Central memory CD8-positive, alpha-beta T cell (primary cell): ENCODE measurements around the gene SELENBP1.
"Not testable (repeated sequence)": the region's sequence is repeated elsewhere in the genome, so short reads cannot be mapped to it uniquely, and the experiment has no call there.

ENCODE experiments used
- ATAC-seq: fragments of 150-1000 bp; cut with Tn5 transposase; replicated peaks from 2 replicates; pipeline ENCODE4 v1.10.0; 2022; ENCODE audit warnings: mild to moderate bottlenecking, moderate FRiP score, moderate number of reproducible peaks; ENCODE audit not compliant: poor library complexity, severe bottlenecking; ENCODE audit errors: extremely low read depth
- DNase-seq, 2 donors: peaks; one replicate each; pipeline ENCODE4 v3.0.0; 2021; ENCODE audit warnings: low spot score in 2 of 2
- H3K27ac Mint-ChIP-seq: one replicate; pipeline ENCODE4 v1.8.0; 2022; ENCODE audit warnings: low read depth, mild to moderate bottlenecking, moderate library complexity, mixed read lengths
- H3K27me3 Mint-ChIP-seq: one replicate; pipeline ENCODE4 v1.8.0; 2022; ENCODE audit warnings: mixed read lengths
- H3K36me3 Mint-ChIP-seq: one replicate; pipeline ENCODE4 v1.8.0; 2022; ENCODE audit warnings: mild to moderate bottlenecking, moderate library complexity, mixed read lengths; ENCODE audit not compliant: insufficient read depth
- H3K4me1 Mint-ChIP-seq: one replicate; pipeline ENCODE4 v1.8.0; 2022; ENCODE audit warnings: mixed read lengths
- H3K4me3 Mint-ChIP-seq: one replicate; pipeline ENCODE4 v1.8.0; 2022; ENCODE audit warnings: mild to moderate bottlenecking, moderate library complexity, mixed read lengths
- H3K9me3 Mint-ChIP-seq: one replicate; pipeline ENCODE4 v1.8.0; 2022; ENCODE audit warnings: mixed read lengths

The SELENBP1 gene

DNA sequence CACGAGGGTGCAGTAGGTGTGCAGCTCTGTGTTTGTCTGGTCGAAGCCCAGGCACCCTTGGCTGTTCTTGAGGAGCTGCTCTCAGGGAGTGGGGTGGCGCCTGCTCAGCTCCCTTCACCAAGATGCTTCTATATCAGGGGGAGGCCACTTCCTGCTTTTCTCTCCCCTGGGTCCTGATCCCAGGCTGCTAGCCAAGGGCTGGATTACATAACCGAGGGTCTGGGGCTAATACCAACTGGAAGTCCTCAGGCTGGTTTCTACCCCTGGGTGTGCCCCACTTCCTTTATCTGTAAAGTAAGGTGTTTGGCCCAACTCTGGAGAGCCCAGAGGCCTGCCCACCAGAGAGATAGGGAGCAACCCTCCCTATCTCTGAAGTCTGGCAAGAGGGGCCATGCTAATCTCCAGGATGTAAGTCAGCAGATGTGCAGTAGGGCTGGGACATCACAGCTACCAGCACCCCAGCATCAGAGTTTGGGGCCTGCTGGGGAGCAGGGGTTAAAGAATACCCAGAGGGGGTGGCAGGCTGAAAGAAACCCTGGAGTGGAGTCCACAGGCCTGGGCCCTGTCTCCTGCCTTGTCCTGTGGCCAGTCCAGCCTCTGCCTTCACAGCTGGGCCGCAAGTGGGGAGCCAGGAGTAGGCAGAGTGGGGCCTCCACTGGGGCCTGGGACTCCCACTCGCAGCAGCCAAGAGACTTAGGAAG lies 2.1 kb downstream of the SELENBP1 start:
- ATAC-seq, result no peak
- Mint-ChIP-seq H3K27ac (no peak overlapping the region), H3K4me1 (no peaks in the 10 kb centered on the region), H3K9me3 (no peaks in the 10 kb centered on the region), H3K36me3 (no peaks in the 10 kb centered on the region), H3K27me3 (no peaks in the 10 kb centered on the region), H3K4me3 (no peak overlapping the region)
- no peak for DNase-seq

DNA sequence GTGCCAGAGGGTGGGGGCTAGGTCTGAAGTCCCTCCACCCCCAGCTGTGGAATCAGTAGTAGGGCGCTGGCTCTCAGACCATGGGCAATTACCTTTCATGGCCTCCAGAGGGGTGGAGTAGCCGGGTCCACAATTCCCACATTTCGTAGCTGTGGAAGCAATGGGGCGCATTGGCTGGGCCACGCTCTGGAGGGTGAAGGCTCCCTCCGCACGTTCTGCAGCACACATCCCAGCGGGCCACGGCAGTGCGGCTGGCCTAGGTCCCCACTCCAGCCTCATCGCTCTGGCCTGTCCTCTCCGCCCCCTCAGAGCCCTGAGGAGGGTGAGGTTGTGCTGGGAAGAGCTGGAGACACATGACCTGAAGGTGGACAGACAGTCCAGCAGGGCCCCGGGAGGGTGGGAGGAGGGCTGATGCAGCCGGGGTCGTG lies 2.9 kb downstream of the SELENBP1 start:
- ATAC-seq (no peak), DNase-seq (no peak)
- H3K9me3 Mint-ChIP-seq, result no peaks in the 10 kb centered on the region

DNA sequence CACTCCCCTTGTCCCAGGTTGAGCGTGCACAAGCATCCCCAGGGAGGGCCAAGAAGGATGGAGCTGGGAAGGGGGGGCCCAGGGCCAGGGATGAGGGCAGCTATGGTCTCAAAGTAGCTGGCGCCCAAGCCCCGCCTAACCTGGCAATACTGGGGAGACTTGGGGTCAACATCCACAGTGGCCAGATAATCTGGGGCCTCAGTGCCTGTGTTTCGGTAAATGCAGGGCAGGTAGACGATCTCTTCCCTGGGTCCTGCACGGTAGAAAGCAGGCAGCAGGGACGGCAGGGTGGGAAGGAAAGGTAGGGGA lies 3.2 kb downstream of the SELENBP1 start:
- no peak overlapping the region for H3K4me3 Mint-ChIP-seq
- DNase-seq (no peak), ATAC-seq (no peak)
- H3K27me3 Mint-ChIP-seq, result no peaks in the 10 kb centered on the region
- H3K36me3 Mint-ChIP-seq, result no peaks in the 10 kb centered on the region
- no peaks in the 10 kb centered on the region for H3K9me3 Mint-ChIP-seq
- no peaks in the 10 kb centered on the region for H3K4me1 Mint-ChIP-seq
- H3K27ac Mint-ChIP-seq, result no peak overlapping the region

More for the DNA sequence above, 2.9 kb downstream of the SELENBP1 start:
- H3K4me3 Mint-ChIP-seq, result no peak overlapping the region
- no peaks in the 10 kb centered on the region for H3K4me1 Mint-ChIP-seq
- no peaks in the 10 kb centered on the region for H3K36me3 Mint-ChIP-seq
- no peaks in the 10 kb centered on the region for H3K27me3 Mint-ChIP-seq
- no peak overlapping the region for H3K27ac Mint-ChIP-seq

DNA sequence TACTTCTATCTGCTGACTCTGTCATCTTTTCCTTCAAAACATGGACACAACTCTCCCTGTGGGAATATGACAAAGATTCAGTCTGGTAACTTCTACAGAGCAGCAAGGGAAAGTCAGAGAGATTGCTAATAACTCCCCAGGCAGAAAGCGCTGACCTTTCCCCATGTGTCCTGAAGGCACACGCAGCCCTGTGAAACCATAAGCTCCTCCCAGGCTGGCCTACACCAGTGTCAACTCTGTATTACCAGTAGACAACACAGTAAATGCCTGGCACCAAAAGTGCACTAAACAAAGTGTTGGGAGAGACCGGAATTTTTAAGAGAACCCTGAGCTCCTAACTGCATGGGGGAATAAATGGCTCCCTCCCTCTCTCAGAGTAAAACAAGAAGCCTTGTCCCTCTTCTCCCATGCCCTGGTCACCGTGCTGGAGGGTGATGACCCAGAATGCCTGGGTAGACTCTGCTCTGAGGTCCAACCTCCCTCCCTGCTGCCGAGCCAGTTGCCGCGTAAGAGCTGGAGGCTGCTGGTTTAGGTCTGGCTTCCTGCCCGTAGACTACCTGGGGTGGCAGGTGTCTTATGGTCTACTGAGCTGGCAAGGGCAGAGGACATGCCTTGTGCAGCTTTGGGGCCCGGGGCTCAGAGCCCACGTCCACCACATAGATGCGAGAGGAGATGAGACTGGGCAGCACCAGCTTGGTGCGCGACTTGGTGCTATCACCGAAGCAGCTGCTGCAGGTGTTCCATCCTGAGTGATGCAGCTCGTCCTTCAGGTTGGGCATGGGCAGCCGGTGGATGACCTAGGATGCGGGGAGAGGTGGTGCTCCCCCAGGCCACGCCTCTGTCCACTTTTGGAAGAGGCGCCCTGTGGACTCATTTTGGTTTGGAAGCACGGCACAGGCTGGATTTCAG lies 3.9 kb downstream of the SELENBP1 start:
- no peak for ATAC-seq
- Mint-ChIP-seq H3K36me3 (no peaks in the 10 kb centered on the region), H3K4me1 (no peaks in the 10 kb centered on the region), H3K27me3 (no peaks in the 10 kb centered on the region), H3K4me3 (no peak overlapping the region), H3K27ac (no peak overlapping the region), H3K9me3 (no peaks in the 10 kb centered on the region)
- DNase-seq, result no peak

DNA sequence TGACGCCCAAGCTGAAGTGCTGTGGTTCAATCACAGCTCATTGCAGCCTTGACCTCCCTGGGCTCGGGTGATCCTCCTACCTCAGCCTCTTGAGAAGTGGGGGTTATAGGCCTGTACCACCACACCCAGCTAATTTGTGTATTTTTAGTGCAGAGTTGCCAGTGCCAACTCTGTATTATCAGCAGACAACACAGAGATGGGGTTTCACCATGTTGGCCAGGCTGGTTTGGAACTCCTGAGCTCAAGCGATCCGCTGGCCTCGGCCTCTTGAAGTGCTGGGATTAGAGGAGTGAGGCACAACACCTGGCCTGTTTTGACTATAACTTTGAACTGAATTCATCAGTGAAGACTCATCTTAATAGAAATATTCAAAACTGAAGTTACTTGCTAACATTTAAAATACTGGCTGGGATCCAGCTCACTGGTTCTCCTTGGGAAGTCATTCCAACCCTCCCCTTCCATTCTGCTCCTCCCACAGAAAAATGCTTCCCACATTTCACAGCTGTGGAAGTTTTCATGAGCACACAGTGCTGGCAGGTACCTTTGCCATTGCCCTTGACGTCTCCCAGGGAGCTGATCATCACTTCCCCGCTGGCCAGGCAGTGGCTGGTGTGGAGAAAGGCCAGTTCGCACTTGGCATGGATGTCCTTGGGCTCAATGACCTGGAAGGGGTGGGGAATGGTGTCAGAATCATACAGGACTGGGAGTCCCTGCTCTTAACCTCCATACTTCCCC lies 4.7 kb downstream of the SELENBP1 start:
- Mint-ChIP-seq H3K4me1 (no peaks in the 10 kb centered on the region), H3K9me3 (no peaks in the 10 kb centered on the region), H3K4me3 (no peak overlapping the region), H3K27ac (no peak overlapping the region), H3K27me3 (no peaks in the 10 kb centered on the region), H3K36me3 (peaks cover under 1% of the 10 kb centered on the region)
- DNase-seq, result no peak
- ATAC-seq, result no peak

DNA sequence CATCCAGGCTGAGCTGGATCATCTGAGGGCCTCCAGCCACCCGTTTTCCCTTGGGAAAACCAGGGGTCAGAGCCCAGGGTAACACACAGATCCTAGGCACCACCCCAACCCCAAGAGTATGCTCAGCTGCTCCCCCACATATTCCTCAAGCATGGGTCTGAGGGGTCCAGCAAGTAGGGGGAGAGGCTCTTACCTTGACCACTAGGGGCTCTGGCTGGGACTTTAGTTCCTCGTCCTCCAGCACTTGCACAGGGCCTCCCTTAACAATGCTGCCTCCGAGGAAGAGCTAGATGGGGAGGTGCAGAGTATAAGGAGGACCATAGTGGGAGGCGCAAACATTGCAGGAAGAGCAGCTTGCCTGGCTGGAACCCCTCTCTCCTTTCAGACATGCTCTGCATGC lies 7.5 kb downstream of the SELENBP1 start:
- ATAC-seq (no peak), DNase-seq (no peak)
- no peaks in the 10 kb centered on the region for H3K4me1 Mint-ChIP-seq
- H3K36me3 Mint-ChIP-seq, result peaks cover 2% of the 10 kb centered on the region
- H3K9me3 Mint-ChIP-seq, result peaks cover 7% of the 10 kb centered on the region
- H3K27ac Mint-ChIP-seq, result peak overlapping the region; percentile 56
- no peak overlapping the region for H3K4me3 Mint-ChIP-seq
- H3K27me3 Mint-ChIP-seq, result no peaks in the 10 kb centered on the region

DNA sequence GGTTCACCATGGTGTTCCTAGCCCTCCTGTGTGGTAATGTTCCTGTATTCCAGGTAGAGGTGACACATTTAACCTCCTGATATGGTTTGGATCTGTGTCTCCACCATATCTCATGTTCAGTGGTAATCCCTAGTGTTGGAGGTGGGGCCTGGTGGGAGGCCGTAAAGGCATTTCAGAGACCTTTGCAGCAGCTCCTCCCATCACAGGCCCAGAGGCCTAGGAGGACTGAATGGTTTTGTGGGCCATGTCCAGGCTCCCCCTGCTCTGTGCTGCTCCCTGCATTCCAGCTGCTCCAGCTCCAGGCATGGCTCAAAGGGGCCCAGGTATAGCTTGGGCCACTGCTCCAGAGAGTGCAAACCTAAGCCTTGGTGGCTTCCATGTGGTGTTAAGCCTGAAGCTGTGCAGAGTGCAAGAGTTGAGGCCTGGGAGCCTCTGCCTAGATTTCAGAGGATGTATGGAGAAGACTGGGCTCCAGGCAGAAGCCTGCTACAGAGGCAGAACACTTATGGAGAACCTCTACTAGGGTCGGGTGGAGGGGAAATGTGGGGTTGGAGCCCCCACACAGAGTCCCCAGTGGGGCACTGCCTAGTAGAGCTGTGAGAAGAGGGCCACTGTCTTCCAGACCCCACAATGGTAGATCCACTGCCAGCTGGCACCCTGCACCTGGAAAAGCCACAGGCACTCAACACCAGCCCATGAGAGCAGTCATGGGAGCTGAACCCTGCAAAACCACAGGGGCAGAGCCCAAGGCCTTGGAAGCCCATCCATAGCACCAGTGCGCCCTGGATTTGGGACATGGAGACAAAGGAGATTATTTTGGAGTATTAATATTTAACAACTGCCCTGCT lies 10.0 kb downstream of the SELENBP1 start:
- DNase-seq, result no peak
- Mint-ChIP-seq H3K9me3 (peaks cover 7% of the 10 kb centered on the region), H3K27ac (no peak overlapping the region), H3K4me1 (no peaks in the 10 kb centered on the region), H3K4me3 (no peak overlapping the region), H3K36me3 (peaks cover 2% of the 10 kb centered on the region), H3K27me3 (no peaks in the 10 kb centered on the region)
- ATAC-seq, result no peak

DNA sequence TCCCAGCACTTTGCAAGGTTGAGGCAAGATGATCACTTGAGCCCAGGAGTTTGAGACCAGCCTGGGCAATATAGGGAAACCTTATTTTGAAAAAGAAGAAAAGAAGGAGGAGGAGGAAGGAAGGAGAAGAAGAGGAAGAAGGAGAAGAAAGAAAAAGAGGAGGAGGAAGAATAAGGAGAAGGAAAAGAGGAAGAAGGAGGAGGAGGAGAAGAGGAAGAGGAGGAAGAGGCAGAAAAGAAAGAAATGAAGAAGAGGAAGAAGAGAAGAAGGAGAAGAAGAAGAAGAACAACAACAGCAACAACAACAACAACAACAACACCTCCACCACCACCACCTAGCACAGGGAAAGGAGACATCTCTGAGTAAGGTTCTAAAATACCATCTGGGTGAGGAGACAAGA lies 10.6 kb downstream of the SELENBP1 start:
- DNase-seq, result no peak
- no peak overlapping the region for H3K4me3 Mint-ChIP-seq
- peaks cover 2% of the 10 kb centered on the region for H3K36me3 Mint-ChIP-seq
- H3K27me3 Mint-ChIP-seq, result no peaks in the 10 kb centered on the region
- no peak for ATAC-seq
- no peak overlapping the region for H3K27ac Mint-ChIP-seq
- no peaks in the 10 kb centered on the region for H3K4me1 Mint-ChIP-seq
- peaks cover 7% of the 10 kb centered on the region for H3K9me3 Mint-ChIP-seq

DNA sequence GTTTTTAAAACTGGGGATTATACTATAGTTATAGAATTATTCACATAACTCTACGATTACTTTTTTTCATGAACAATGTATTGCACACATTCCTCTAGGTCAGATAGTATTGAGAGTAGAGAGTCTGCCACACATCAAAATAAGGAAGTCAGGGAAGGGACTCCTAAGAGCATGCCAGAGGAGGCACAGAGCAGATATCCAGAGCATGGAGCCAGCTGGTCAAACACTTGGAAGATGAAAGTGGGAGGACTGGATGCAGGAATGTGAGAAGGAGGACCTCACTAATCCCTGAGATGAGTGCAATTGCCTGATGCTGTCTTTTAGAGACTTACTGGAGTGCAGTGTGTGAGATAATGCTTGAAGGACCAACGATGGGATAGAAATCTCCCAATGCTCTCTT lies 15.8 kb downstream of the SELENBP1 start:
- no peaks in the 10 kb centered on the region for H3K27me3 Mint-ChIP-seq
- H3K9me3 Mint-ChIP-seq, result peaks cover 2% of the 10 kb centered on the region
- H3K4me3 Mint-ChIP-seq, result no peak overlapping the region
- ATAC-seq (no peak), DNase-seq (no peak)
- H3K36me3 Mint-ChIP-seq, result no peaks in the 10 kb centered on the region
- H3K4me1 Mint-ChIP-seq, result no peaks in the 10 kb centered on the region
- H3K27ac Mint-ChIP-seq, result no peak overlapping the region

DNA sequence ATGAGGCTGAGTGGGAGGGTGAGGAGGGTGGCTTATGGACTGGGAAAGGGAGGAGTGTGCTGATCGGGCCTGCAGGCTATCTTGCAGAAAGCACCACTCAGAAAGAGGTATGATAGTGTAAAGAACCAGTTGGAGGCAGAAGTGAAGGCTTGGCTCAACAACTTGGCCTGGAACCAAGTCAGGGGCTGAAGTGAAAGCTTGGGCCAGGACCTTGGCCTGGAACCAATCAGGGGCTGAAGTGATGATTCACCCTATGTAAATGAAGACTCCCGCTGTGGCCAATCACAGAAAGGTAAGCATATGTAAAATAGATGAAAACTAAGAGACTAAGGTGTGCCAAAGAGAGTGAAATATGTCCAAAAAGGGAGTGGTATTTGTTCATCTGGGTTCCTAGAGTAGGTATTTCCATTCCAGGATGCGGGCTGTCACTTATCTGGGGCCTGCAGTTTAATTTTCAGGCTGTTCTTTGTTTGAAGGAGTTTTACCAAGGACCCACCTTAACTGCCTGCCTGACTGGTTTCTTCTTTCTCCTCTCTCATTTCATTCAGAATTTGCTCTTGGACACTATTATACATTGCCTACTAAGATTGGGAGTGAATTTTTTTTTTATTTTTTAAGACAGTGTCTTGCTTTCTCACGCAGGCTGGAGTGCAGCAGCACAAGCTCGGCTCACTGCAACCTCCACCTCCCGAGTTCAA lies 20.3 kb downstream of the SELENBP1 start:
- Mint-ChIP-seq H3K27me3 (no peaks in the 10 kb centered on the region), H3K4me3 (no peak overlapping the region), H3K27ac (no peak overlapping the region), H3K9me3 (no peaks in the 10 kb centered on the region), H3K4me1 (peaks cover 10% of the 10 kb centered on the region), H3K36me3 (peaks cover 3% of the 10 kb centered on the region)
- DNase-seq, result no peak
- ATAC-seq, result no peak

DNA sequence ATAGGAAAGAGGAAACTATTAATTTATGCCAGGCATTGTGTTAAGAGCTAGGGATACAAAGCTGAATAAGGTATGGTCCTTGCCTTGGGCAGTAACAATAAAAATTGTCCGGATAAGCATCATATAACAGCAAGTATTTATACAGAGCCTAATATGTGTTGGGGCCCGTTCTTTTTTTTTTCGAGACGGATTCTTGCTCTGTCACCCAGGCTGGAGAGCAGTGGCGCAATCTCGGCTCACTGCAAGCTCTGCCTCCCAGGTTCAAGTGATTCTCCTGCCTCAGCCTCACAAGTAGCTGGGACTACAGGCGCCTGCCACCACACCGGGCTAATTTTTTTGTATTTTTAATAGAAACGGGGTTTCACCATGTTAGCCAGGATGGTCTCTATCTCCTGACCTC lies 22.2 kb downstream of the SELENBP1 start:
- peaks cover 27% of the 10 kb centered on the region for H3K4me1 Mint-ChIP-seq
- peaks cover 16% of the 10 kb centered on the region for H3K36me3 Mint-ChIP-seq
- DNase-seq, H3K4me3 Mint-ChIP-seq, ATAC-seq, H3K27me3 Mint-ChIP-seq, H3K27ac Mint-ChIP-seq, H3K9me3 Mint-ChIP-seq: not testable (repeated sequence)
